Uterus (tissue), 4 donors: ENCODE measurements around the gene NCAM1. TPM values are rescaled to one million over a fixed set of nuclear protein-coding genes. Genes with fewer than 3 reads are reported as not detected.

ENCODE experiments used
- DNase-seq, 2 donors: peaks; one replicate each; pipeline ENCODE4 v3.0.0-alpha.2; 2019 to 2020
- H3K27ac ChIP-seq, 2 donors: fragments of 200-600 bp; sonication (generic); 1 replicate in 1 of 2; 2 replicates in 1 of 2; pipeline ENCODE4 v1.5.1; 2016 to 2018
- H3K27me3 ChIP-seq, 2 donors: fragments of 200-600 bp; sonication (generic); one replicate each; pipeline ENCODE4 v1.5.1; 2018 to 2019; ENCODE audit warnings: control low read depth in 1 of 2
- H3K36me3 ChIP-seq, 2 donors: fragments of 200-600 bp; sonication (generic); one replicate each; pipeline ENCODE4 v1.5.1; 2019; ENCODE audit warnings: control low read depth in 1 of 2
- H3K4me1 ChIP-seq, 2 donors: fragments of 200-600 bp; sonication (generic); one replicate each; pipeline ENCODE4 v1.5.1; 2018 to 2019; ENCODE audit warnings: control low read depth in 1 of 2
- H3K4me3 ChIP-seq, 2 donors: fragments of 200-600 bp; sonication (generic); 1 replicate in 1 of 2; 2 replicates in 1 of 2; pipeline ENCODE4 v1.5.1; 2018 to 2019; ENCODE audit warnings: mild to moderate bottlenecking in 1 of 2
- H3K9me3 ChIP-seq, 2 donors: fragments of 200-600 bp; sonication (generic); one replicate each; pipeline ENCODE4 v1.5.1; 2019; ENCODE audit warnings: control low read depth in 1 of 2
- POLR2A ChIP-seq, 2 donors: fragments of 450-650 bp; IDR thresholded peaks; one replicate each; pipeline ENCODE4 v1.6.1; 2016; ENCODE audit warnings: antibody characterized with exemption in 2 of 2, mild to moderate bottlenecking in 1 of 2, moderate library complexity in 1 of 2
- intact Hi-C: fragments of 100-400 bp; cut with DNase I; formaldehyde crosslinking; loops from one replicate; pipeline ENCODE4 v1.15.1; 2023; ENCODE audit warnings: low total_unique reads
- total RNA-seq, 4 donors: library from RNA; depleted of rRNA in 3 of 4; stranded (reverse); fragments of >200 nt in 3 of 4; gene quantifications; one replicate each; pipeline versions ENCODE4 v1.1.0 to v1.2.4, GENCODE V29; 2014 to 2023
- TF ChIP-seq, protein P1 (sequence below), 4 experiments: fragments of 200-600 bp in 2 of 4; fragments of 450-650 bp in 2 of 4; sonication (generic) in 2 of 4; IDR thresholded peaks; one replicate each; pipeline ENCODE4 v1.5.1; 2016 to 2019; ENCODE audit warnings: antibody characterized with exemption in 4 of 4, mild to moderate bottlenecking in 2 of 4, moderate library complexity in 1 of 4
- donor health status: DM: yes; HTN: yes; CAD: no.

The NCAM1 gene
- total RNA-seq, 4 donors from 2014 or later: 54.4 to 210 (median 171) TPM

DNA sequence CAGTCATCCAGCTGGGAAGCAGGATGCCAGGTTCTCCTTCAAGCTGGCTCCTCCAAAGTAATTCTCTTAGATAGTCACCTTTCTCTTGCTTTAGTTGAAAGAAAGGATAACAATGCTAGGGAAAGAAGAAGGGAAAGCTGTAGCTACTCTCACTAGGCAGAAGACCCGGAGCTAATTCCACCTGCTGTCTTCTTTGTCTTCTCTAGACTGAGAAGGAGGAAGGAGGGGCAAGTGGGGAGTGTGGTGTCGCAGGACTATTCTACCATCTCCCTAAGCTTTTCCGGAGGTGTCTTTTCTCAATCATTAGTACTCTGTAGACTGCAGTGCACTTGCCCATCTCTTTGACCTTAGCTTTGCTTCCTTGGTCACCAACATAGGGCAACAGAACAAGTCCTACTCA is 162.8 kb downstream of the NCAM1 start:
- Histone ChIP-seq H3K36me3 (no peaks in the 10 kb centered on the region), H3K4me3 (no peak overlapping the region), H3K27ac (no peak overlapping the region), H3K4me1 (peaks cover 0 to 9% of the 10 kb centered on the region in 2 donors), H3K27me3 (no peaks in the 10 kb centered on the region), H3K9me3 (no peaks in the 10 kb centered on the region)
- intact Hi-C loops: no loop called here
- DNase-seq: no peak
- TF ChIP-seq, protein P1, sequence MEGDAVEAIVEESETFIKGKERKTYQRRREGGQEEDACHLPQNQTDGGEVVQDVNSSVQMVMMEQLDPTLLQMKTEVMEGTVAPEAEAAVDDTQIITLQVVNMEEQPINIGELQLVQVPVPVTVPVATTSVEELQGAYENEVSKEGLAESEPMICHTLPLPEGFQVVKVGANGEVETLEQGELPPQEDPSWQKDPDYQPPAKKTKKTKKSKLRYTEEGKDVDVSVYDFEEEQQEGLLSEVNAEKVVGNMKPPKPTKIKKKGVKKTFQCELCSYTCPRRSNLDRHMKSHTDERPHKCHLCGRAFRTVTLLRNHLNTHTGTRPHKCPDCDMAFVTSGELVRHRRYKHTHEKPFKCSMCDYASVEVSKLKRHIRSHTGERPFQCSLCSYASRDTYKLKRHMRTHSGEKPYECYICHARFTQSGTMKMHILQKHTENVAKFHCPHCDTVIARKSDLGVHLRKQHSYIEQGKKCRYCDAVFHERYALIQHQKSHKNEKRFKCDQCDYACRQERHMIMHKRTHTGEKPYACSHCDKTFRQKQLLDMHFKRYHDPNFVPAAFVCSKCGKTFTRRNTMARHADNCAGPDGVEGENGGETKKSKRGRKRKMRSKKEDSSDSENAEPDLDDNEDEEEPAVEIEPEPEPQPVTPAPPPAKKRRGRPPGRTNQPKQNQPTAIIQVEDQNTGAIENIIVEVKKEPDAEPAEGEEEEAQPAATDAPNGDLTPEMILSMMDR (IDR thresholded peaks at IDR 0.05): no peak
- no peak for TF ChIP-seq POLR2A (IDR thresholded peaks at IDR 0.05)

DNA sequence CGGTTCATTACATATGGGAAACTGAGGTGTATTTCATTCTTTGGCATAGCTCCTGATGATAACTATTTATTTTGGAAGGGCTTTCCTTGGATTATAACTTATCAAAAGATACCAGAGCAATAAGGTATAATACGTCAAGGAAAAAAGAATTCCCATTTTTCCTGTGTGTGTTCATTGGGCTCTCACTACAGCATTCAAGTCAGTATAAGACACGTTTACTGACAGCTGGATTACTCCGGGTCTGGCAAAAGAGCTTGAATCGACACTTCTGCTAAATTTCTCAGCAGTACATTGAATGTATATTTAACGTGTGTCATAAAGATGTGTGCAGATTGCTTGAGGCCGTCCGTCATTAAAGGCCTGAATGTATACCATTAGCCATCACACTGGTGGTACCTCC is 163.4 kb downstream of the NCAM1 start:
- peaks cover 0 to 3% of the 10 kb centered on the region in 2 donors for H3K4me1 ChIP-seq
- H3K36me3 ChIP-seq: no peaks in the 10 kb centered on the region
- intact Hi-C loops: no loop called here
- no peak overlapping the region for H3K4me3 ChIP-seq
- TF ChIP-seq POLR2A (IDR thresholded peaks at IDR 0.05): no peak
- TF ChIP-seq, protein P1 (IDR thresholded peaks at IDR 0.05): no peak
- no peak for DNase-seq
- H3K27me3 ChIP-seq: no peaks in the 10 kb centered on the region
- H3K9me3 ChIP-seq: no peaks in the 10 kb centered on the region
- H3K27ac ChIP-seq: no peak overlapping the region

DNA sequence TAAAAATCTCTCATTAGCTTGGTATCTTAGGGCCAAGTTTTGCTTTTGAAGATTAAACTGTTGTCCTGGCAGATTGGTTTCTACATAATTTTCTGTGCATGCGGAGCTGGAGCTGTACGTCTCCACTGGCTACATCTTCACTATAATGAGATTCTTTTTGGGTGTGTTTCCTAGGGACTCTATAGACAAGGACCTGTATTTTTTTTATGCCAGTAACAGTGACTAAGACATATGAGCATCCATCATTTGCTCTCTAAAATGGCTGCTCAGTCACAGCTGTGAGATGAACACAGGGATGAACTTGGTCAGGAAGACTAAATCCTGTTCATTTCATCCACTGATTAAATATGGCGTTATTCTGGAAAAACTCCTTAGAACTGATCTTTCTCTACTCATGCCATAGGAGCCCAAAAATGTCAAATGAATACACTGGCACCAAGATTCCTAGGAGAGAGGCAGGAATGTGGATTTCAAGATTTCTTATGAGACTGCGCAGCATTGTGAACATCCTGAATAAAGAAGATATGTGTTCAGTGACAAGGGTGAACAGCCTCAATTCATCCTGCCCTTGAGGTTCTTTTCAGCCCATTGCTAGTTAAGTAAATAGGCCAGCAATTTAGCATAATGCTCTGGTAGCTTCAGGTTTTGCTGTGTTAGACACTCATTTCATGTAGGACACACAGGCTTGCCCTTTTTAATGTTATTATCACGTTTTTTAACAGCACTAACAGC is 168.2 kb downstream of the NCAM1 start:
- Histone ChIP-seq H3K4me3 (no peak overlapping the region), H3K36me3 (no peaks in the 10 kb centered on the region), H3K27ac (peak overlapping the region in 1 of 2 donors; percentile 18), H3K9me3 (no peaks in the 10 kb centered on the region), H3K27me3 (no peaks in the 10 kb centered on the region), H3K4me1 (no peaks in the 10 kb centered on the region)
- TF ChIP-seq POLR2A (IDR thresholded peaks at IDR 0.05): no peak
- TF ChIP-seq, protein P1 (IDR thresholded peaks at IDR 0.05): no peak
- no peak for DNase-seq
- intact Hi-C loops: no loop called here

DNA sequence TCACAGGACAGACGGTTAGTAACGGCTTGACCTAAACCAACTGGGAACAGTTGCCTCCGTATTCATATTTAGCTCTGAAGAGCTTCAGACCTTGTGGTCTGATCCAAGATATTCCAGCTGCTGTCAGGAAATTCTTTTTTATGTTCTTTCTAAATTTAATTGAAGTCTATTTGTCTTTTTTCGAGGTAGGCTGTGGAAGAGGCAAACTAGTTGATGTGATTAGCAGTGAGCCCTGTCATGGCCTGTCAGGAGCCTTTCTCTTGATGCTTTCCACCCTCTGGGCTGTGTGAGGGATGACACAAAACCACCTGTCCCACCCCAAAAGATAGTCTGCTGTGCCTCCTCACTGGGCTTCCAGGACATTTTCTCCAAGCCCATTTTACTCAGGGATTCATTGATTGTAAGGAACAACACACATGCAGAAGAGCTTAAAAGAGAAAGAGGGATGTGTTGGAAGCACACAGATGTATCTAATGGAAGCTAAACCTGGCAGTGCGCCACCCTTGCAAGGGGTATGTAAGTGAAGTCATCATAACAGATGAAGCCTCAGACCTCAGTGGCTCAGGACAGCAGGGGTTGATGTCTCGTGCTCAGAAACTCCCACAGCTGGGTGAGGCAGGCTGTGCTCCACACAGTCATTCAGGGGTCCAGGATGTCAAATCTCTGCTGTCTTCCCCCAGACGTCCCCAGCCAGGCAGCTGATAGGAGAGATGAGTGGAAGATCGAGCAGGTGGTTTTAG is 170.0 kb downstream of the NCAM1 start:
- TF ChIP-seq, protein P1 (IDR thresholded peaks at IDR 0.05): no peak
- no peak for TF ChIP-seq POLR2A (IDR thresholded peaks at IDR 0.05)
- Histone ChIP-seq H3K4me1 (no peaks in the 10 kb centered on the region), H3K27me3 (no peaks in the 10 kb centered on the region), H3K9me3 (no peaks in the 10 kb centered on the region), H3K27ac (peak overlapping the region; percentile 67 to 87), H3K36me3 (no peaks in the 10 kb centered on the region), H3K4me3 (no peak overlapping the region)
- intact Hi-C loops: no loop called here
- peak in 1 of 2 donors; percentile 40 for DNase-seq

DNA sequence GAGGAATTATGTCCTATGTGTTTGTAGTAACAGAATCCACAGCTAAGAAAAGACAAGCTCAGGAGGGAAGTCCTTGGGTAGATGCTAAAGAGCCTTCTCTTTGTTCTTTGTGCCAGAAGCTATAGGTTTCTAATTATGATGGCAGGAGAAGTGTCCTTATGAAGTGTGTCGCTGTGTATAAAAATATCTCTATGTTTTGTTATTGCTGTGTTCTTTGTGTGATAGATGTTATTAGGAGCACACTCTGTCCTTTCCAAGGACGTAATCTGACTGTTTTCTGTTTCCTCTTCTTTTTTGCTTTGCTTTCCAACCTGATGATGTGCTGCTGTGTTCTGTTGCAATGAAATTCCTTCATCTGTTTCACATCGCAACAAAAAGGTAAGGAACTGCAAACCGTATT is 171.9 kb downstream of the NCAM1 start:
- TF ChIP-seq POLR2A (IDR thresholded peaks at IDR 0.05): no peak
- TF ChIP-seq, protein P1 (IDR thresholded peaks at IDR 0.05): no peak
- Histone ChIP-seq H3K4me3 (no peak overlapping the region), H3K27me3 (no peaks in the 10 kb centered on the region), H3K36me3 (no peaks in the 10 kb centered on the region), H3K4me1 (no peaks in the 10 kb centered on the region), H3K9me3 (no peaks in the 10 kb centered on the region), H3K27ac (peak overlapping the region; percentile 67 to 87)
- intact Hi-C loops: no loop called here
- DNase-seq: no peak
